Measurements from ENCODE around the gene TTC8.

Gene TTC8

GRCh38 chr14:88868558-88869159, 44.2 kb downstream of the TTC8 start:
- DNase-seq (ENCODE audit: low read depth in 2 of 2): no peak

GRCh38 chr14:88870777-88871176, 46.3 kb downstream of the TTC8 start:
- no peak for DNase-seq (ENCODE audit: low read depth in 2 of 2)

- no peak for DNase-seq (ENCODE audit: low read depth in 2 of 2)
Measured at GRCh38 chr14:88871429-88871828, 47.0 kb downstream of the TTC8 start.

- DNase-seq (ENCODE audit: low read depth in 2 of 2): no peak
Measured at GRCh38 chr14:88872976-88873375, 48.5 kb downstream of the TTC8 start.

GRCh38 chr14:88877192-88877591, 52.7 kb downstream of the TTC8 start:
- no peak for DNase-seq (ENCODE audit: low read depth in 2 of 2)

GRCh38 chr14:88879022-88879421, 54.6 kb downstream of the TTC8 start:
- DNase-seq (ENCODE audit: low read depth in 2 of 2): no peak

- no peak for DNase-seq (ENCODE audit: low read depth in 2 of 2)
Measured at GRCh38 chr14:88882236-88882635, 57.8 kb downstream of the TTC8 start.

- no peak for DNase-seq (ENCODE audit: low read depth in 2 of 2)
Measured at GRCh38 chr14:88895116-88895515, 70.7 kb downstream of the TTC8 start.

GRCh38 chr14:88901189-88901588, 76.7 kb downstream of the TTC8 start:
- no peak for DNase-seq (ENCODE audit: low read depth in 2 of 2)

- DNase-seq (ENCODE audit: low read depth in 2 of 2): no peak
Measured at GRCh38 chr14:88901991-88902390, 77.5 kb downstream of the TTC8 start.

GRCh38 chr14:88902850-88903249, 78.4 kb downstream of the TTC8 start:
- DNase-seq (ENCODE audit: low read depth in 2 of 2): no peak

GRCh38 chr14:88904206-88904647, 79.8 kb downstream of the TTC8 start:
- no peak for DNase-seq (ENCODE audit: low read depth in 2 of 2)

GRCh38 chr14:88904864-88905263, 80.4 kb downstream of the TTC8 start:
- DNase-seq (ENCODE audit: low read depth in 2 of 2): no peak

GRCh38 chr14:88908216-88908615, 83.8 kb downstream of the TTC8 start:
- DNase-seq (ENCODE audit: low read depth in 2 of 2): no peak

- no peak for DNase-seq (ENCODE audit: low read depth in 2 of 2)
Measured at GRCh38 chr14:88910386-88910785, 85.9 kb downstream of the TTC8 start.

GRCh38 chr14:88911809-88912208, 87.4 kb downstream of the TTC8 start:
- no peak for DNase-seq (ENCODE audit: low read depth in 2 of 2)

- no peak for DNase-seq (ENCODE audit: low read depth in 2 of 2)
Measured at GRCh38 chr14:88914956-88915355, 90.5 kb downstream of the TTC8 start.

GRCh38 chr14:88919502-88919901, 95.1 kb downstream of the TTC8 start:
- no peak for DNase-seq (ENCODE audit: low read depth in 2 of 2)

Data from stimulated activated CD4-positive, alpha-beta T cell treated with anti-CD3 and anti-CD28 coated beads, Interleukin-1b, Interleukin-23, amount 100 ng/mL, for 1 hour (primary cell).